Bronchial epithelial cell (primary cell): ENCODE results near the gene NPTX1. TPM values are rescaled to one million over a fixed set of nuclear protein-coding genes. Genes with fewer than 3 reads are reported as not detected.

Source experiments
- DNase-seq: peaks from one replicate; pipeline ENCODE4 v3.0.0-alpha.2; 2010; ENCODE audit warnings: low read depth
- FAIRE-seq: peaks from 2 replicates; lab custom pipeline; 2011; peaks lifted over from hg19 to GRCh38; lab: Jason Lieb, UNC
- H3K27me3 ChIP-seq: 2 replicates; pipeline ENCODE4 v1.5.1; 2011; ENCODE audit warnings: low read length; ENCODE audit not compliant: control insufficient read depth, insufficient read depth
- H3K36me3 ChIP-seq: 2 replicates; pipeline ENCODE4 v1.5.1; 2011; ENCODE audit warnings: low read length; ENCODE audit not compliant: control insufficient read depth, insufficient read depth
- H3K4me3 ChIP-seq: 2 replicates; pipeline ENCODE4 v1.5.1; 2011; ENCODE audit warnings: mild to moderate bottlenecking, low read depth, low read length, control low read depth
- CTCF ChIP-seq: IDR thresholded peaks from 2 replicates; pipeline ENCODE4 v1.5.1; 2011; ENCODE audit warnings: mild to moderate bottlenecking, moderate library complexity, low read length, control low read depth, inconsistent platforms; ENCODE audit not compliant: insufficient read depth, severe bottlenecking
- total RNA-seq: library from RNA; depleted of rRNA; stranded (reverse); fragments of >200 nt; gene quantifications from 2 replicates; pipeline ENCODE4 v1.2.1, GENCODE V29; 2014

Gene NPTX1
- total RNA-seq, 1 donor from 2014 or later: under 0.01 TPM

GRCh38 chr17:80504686-80505413 lies 28.4 kb upstream of the NPTX1 start:
- no peak for DNase-seq
- Histone ChIP-seq H3K27me3 (peaks cover 2% of the 10 kb centered on the region), H3K36me3 (no peaks in the 10 kb centered on the region), H3K4me3 (no peak overlapping the region)
- no peak for TF ChIP-seq CTCF
- no peak for FAIRE-seq

GRCh38 chr17:80503921-80504320 lies 27.5 kb upstream of the NPTX1 start:
- no peak for DNase-seq
- peaks cover 2% of the 10 kb centered on the region for H3K27me3 ChIP-seq
- FAIRE-seq: no peak
- no peak overlapping the region for H3K4me3 ChIP-seq
- no peaks in the 10 kb centered on the region for H3K36me3 ChIP-seq
- TF ChIP-seq CTCF: no peak

GRCh38 chr17:80503031-80503430 lies 26.6 kb upstream of the NPTX1 start:
- TF ChIP-seq CTCF: no peak
- DNase-seq (no peak), FAIRE-seq (no peak)
- peaks cover 2% of the 10 kb centered on the region for H3K27me3 ChIP-seq
- H3K36me3 ChIP-seq: no peaks in the 10 kb centered on the region
- no peak overlapping the region for H3K4me3 ChIP-seq

- Histone ChIP-seq H3K27me3 (peaks cover 2% of the 10 kb centered on the region), H3K36me3 (no peaks in the 10 kb centered on the region), H3K4me3 (no peak overlapping the region)
- DNase-seq (no peak), FAIRE-seq (peak; percentile 75)
- TF ChIP-seq CTCF: no peak
Measured at GRCh38 chr17:80502578-80502877, 26.1 kb upstream of the NPTX1 start.

GRCh38 chr17:80501741-80502577 lies 25.6 kb upstream of the NPTX1 start:
- no peak for TF ChIP-seq CTCF
- DNase-seq (no peak), FAIRE-seq (no peak)
- peaks cover 2% of the 10 kb centered on the region for H3K27me3 ChIP-seq
- H3K4me3 ChIP-seq: no peak overlapping the region
- H3K36me3 ChIP-seq: no peaks in the 10 kb centered on the region
